Stimulated activated CD4-positive, alpha-beta T cell treated with anti-CD3 and anti-CD28 coated beads, Interleukin-1b, Interleukin-23, amount 100 ng/mL, for 48 hours (primary cell): ENCODE measurements around the gene NELFA.
A peak's percentile ranks its signal among the peaks of the same experiment; 100 is the strongest.

Experiments used
- DNase-seq: peaks from one replicate; pipeline ENCODE4 v3.0.0-alpha.2; 2020

The NELFA gene

DNA sequence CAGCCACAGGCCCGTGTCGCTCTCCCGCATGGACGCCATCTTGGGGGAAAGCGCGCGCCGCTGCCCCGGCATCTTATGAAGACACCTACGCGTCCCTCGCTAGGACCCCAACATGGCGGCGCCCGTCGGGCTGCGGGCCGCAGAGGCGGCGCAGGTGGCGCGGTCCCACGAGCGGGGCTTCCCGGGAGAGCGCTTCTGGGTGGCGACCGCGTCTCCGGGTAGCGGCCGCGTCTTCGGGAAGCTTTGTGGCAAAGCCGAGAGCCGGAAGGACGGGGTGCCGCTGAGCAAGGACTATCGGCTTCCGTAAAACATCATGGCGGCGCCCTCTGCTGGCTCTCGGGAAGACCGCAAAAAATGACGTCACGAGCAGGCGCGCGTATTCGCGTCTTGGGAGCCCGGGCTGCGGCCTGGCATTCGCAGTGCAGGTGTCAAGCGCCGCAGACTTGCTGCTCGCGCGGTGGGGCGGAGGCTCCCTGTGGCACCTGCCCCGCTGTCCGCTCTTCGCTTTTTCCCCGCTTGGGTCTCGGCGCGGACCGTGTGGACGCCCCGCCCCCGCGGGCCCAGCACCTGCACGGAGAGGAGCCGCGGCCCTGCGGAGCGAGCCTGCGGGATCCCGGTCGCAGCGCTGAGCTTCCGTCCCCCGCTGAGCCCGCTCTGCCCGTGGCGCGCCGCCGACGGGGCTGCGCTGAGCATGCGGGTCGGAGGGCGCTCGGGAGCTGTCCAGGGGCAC, at the start of gene NELFA:
NELFA (minus strand) TSS at position 54 of the 730 bp plus-strand sequence; CDS start at position 39, 15 bp downstream.
- peak; percentile 94 for DNase-seq

- DNase-seq: no peak
Observed at GRCh38 chr4:2057382-2058065, 48.8 kb upstream of the NELFA start.

GRCh38 chr4:2054217-2054616, 45.4 kb upstream of the NELFA start:
- no peak for DNase-seq

DNA sequence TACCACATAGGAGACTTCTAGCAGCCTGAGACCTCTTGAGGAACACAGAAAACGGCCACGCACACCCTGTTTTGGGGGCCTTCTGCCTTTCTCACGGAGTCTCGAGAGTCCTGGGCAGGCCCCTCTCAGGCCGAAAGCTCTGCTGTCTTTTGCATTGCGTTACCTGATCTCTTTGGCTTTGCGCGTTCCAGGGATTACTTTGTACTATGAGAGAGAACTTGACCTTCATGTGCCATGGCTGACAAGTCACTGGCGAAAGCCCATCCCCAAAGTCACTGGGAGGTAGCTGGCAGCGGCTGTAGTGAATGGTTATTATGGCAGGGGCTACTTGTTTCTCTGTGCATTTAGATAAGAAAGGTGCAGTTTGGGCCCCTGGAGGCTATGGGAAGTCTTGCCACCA, 42.3 kb upstream of the NELFA start:
- no peak for DNase-seq

DNA sequence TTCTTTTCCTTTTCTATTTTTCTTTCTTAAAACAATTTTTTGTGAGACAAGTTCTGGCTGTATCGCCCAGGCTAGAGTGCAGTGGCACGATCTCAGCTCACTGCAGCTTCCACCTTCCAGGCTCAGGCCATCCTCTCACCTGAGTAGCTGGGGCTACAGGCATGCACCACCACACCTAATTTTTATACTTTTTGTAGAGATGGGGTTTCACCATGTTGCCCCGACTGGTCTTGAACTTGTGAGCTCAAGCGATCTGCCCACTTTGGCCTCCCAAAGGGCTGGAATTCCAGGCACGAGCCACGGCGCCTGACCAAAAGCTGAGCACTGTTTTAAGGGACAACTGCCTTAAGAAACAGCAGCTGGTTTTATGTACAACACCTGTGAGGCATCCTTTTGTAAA, 41.0 kb upstream of the NELFA start:
- DNase-seq: no peak

GRCh38 chr4:2049381-2049780, 40.6 kb upstream of the NELFA start:
- no peak for DNase-seq

GRCh38 chr4:2048831-2049230, 40.1 kb upstream of the NELFA start:
- DNase-seq: no peak

DNA sequence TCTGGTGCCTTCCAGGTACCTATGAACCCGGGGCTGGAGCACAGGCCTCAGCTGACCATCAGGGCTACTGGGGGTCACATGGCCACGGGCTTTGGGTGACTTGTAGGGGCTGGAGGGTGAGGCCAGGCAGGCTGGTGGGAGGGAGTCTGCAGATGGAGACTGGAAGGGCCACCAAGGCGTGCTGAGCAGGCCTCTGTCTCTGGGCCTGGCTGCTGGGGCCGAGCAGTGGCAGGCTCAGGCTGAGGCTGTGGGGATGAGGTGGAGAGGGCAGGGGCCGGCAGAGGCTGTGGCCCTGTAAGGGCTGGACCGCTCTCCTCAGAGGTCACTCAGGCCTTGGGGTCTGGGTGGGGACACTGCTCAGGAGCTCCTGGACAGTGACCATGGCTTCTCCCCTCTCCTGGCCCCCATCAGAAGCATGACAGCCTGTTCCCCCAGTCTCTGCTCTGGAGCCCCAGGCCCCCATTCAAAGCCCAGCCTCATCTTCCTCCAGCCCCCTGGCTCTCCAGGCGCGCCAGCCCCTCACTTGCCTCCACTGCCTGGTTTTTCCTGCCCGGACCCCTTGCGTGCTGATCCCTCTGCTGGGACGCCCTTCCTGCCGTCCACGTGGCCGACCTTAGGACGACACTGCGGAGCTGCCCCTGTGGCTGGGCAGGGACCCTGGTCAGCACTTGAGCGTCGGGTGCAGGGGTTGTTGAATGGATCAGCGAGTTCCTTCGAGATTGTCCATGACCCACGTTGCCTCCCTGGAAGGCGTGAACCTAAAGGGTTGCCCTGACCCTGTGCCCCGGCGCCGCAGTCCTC, 39.2 kb upstream of the NELFA start:
- no peak for DNase-seq

GRCh38 chr4:2047031-2047660, 38.4 kb upstream of the NELFA start:
- no peak for DNase-seq

DNA sequence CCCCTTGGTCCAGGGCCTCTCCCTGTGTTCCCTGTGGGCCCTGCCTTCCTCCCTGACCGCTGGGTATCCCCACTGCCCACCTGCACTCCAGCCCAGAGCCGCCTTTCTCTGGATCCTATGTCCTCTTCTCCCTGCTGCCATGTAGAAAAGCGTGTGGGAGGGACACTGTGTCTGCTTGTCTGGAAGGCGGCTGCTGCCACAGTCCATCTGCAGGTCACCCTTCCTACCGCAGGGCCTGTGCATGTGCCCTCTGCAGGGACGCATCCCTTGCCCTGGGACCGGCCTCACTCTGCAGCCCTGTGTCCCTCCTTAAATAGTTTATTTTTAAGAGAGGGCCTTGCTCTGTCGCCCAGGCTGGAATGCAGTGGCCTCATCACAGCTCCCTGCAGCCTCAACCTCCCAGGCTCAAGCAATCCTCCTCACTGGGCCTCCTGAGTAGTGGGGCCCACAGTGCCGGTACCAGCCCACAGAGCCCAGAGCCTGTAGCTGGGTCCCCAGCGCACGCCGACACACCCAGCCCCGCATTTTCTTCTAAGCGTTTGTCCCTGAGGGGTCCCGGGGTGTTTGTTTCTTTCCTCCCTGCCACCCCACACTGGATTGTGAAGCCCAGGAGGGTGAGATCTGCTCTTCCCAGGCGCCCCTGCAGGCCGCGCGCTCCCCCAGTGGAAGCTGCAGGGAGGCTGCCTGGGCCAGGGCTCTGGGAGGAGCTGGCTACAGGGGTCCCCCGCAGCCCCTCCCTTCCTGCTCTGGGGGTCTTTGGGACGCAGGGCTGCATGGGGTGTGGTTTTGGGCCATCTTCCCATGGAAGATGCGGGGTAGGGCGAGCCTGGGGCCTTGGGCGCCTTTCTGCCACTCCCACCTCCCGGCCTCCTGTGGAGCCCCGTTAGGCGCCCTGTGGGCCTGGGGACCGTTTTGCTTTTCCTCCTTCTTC, 37.5 kb upstream of the NELFA start:
- no peak for DNase-seq

DNA sequence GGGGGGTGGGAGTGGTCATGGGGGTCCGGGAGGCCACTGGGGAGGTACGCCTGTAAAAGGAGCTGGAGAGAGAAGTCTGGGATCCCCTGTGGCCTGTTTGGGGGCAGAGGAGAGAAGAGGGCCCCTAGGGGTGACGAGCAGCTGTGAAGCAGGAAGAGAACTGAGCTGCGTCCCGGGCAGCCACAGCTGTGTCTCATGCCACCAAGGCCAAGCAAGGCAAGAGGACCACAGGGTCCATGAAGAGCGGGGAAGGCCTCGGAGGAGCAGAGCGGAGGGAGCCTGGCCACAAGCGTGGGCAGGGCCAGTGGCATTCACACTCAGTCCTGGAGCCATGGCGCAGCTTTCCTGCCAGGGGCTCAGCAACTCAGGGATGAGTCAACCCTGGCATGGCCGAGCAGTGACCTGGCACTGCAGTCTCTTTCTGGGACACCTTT, 36.8 kb upstream of the NELFA start:
- DNase-seq: no peak

- no peak for DNase-seq
Observed at GRCh38 chr4:2044542-2045517, 36.1 kb upstream of the NELFA start.

GRCh38 chr4:2044119-2044485, 35.3 kb upstream of the NELFA start:
- DNase-seq: no peak

GRCh38 chr4:2043396-2044118, 34.8 kb upstream of the NELFA start:
- DNase-seq: no peak

DNA sequence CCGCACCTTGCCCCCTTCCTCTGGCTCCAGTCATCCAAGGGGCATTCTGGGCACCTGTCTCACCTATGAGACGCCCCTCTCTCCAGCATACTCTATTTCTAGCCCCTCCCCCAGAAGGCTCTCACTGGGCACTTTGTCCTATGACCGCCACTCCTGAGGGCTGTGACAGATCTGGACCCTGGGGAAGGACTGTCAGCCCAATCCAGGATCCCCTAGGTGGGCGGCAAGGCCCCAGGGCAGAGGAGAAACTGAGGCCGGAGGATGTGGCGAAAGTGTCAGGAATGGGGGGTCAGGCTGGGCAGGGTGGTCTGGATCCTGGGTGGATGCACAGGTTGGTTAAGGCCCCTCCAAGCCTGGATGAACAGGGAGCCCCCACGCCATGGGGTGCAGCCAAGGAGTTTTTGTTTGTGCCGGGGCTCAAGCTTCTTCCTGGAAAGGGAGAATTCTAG, 34.2 kb upstream of the NELFA start:
- no peak for DNase-seq

GRCh38 chr4:2042204-2042946, 33.6 kb upstream of the NELFA start:
- DNase-seq: no peak

GRCh38 chr4:2041239-2042130, 32.7 kb upstream of the NELFA start:
- peak; percentile 86 for DNase-seq
